Measurements from ENCODE around the gene MORN1. TPM values are rescaled to one million over a fixed set of nuclear protein-coding genes. Genes with fewer than 3 reads are reported as not detected.
"Not testable (repeated sequence)": the region's sequence is repeated elsewhere in the genome, so short reads cannot be mapped to it uniquely, and the experiment has no call there.

MORN1 gene
- total RNA-seq, 1 experiment from 2014 or later, result 5.4 TPM

DNA sequence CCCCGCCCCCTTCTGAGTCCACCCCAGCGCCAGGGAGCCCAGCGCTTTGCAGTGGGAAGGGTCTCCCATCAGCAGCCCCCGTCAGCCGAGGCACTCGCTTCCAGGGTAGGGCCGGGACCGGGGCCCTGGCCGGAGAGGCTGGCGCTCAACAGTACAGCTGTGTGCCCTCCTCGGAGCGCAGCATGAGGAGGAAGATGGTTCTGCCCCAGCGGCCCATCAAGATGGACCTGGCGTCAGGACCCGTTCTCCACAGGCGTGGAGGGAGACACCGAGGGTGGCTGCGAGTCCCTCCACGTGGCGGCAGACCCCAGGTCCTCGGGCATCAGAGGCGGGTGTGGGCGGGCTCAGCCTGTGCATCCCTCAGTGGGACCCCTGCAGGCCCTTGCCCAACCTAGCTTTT is 54.3 kb downstream of the MORN1 start:
- DNase-seq (ENCODE audit: low spot score), result no peak

- DNase-seq (ENCODE audit: low spot score), result no peak
These were observed 54.9 kb downstream of the MORN1 start for GRCh38 chr1:2336499-2336898.

DNA sequence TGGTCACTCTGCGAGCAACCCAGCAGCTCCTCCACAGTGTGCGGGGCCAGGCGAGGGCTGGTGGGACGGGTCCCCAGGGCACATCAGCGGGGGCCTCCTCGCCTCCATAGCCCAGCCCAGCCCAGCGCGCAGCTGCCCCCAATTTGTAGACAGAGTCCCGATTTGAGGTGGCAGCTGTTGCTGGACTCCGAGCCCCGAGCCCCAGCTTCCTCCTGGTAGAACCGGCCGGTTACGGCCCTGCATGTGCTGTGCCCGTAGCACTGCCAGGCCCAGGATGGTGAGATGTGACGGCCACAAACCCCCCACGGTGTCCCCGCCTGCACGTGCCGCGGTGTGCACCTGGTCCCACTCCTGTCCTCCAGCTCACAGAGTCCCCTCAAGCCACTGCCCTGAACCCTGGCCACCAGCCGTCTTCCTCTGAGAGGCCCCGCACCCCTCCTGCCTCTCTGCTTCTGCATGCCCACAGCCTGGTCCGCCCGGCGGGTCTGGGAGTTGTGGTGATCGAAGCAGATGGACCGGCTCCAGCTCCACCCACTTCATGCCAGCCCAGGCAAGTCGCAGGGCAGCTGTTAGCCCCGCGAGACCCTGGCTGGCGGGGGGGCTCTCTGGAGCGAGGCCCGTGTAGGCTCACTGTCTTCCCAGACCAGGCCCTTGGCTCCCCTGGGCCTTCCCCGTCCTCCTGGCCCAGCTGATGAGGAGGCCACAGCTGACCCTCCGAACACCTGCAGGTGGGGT is 55.5 kb downstream of the MORN1 start:
- no peak for DNase-seq (ENCODE audit: low spot score)

DNA sequence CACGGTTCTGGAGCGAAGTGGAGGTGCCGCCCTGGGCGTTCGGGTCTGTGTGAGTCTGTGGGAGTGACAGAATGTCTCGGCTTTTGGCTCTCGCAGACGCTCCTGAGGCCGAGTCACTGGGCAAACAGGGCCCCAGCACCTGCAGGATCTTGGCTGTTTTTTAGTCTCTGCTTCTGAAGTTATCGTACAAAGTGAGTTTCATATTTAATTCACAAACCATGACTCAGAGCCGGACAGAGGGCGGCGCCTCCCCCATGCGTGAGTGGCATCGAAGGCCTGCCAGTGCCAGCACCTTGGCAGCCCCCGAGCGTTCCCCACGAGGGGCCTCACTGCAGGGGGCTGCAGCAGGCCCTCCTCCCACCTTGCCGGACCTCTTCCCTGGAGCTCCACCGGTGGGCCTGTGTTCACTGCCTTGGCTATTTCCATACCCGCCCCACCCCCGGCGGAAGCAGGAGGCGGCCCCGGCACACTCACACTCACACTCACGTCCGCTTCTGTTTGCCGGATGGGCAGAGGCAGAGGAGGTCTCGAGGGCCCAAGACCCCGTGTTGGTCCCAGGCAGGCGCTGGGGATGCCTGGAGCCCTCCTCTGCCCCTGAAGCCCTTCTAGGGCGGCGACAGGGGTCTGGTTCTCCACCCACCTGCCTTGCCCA is 56.3 kb downstream of the MORN1 start:
- no peak for DNase-seq (ENCODE audit: low spot score)

GRCh38 chr1:2334366-2334765 is 57.0 kb downstream of the MORN1 start:
- DNase-seq (ENCODE audit: low spot score), result no peak

DNA sequence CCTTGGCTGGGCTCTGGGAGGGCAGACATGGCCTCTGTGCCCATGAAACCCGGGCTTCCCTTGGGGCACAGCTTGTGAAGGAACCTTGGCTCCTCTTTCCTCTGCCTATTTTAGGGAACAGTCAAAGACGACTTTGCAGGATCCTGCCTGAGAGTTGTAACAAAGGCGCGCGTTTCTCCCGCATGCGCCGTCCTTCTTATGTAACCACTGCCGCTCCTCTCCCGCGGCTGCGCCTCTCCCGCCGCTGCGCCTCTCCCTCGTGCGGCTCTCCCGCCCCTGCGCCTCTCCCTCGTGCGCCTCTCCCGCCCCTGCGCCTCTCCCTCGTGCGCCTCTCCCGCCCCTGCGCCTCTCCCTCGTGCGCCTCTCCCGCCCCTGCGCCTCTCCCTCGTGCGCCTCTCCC is 59.8 kb downstream of the MORN1 start:
- not testable (repeated sequence) for DNase-seq (ENCODE audit: low spot score)

DNA sequence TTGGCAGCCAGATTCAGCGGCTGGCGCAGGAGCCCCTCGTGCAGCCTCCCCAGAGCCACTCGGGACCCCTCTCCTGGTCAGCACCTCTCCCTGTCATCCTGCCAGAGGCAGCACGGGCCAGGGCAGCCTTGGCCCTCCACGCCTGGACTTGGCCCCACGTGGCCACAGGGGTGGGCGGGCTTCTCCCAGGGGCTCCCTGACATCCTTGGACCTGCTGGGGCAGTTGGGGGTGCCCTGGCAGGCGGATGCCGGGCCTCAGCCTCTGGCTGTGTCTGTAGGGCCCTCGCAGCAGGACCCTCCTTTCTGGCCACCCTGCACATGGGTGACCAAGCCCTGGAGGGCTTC is 60.2 kb downstream of the MORN1 start:
- DNase-seq (ENCODE audit: low spot score), result no peak

GRCh38 chr1:2330519-2331199 is 60.7 kb downstream of the MORN1 start:
- no peak for DNase-seq (ENCODE audit: low spot score)

GRCh38 chr1:2330035-2330434 is 61.3 kb downstream of the MORN1 start:
- no peak for DNase-seq (ENCODE audit: low spot score)

DNA sequence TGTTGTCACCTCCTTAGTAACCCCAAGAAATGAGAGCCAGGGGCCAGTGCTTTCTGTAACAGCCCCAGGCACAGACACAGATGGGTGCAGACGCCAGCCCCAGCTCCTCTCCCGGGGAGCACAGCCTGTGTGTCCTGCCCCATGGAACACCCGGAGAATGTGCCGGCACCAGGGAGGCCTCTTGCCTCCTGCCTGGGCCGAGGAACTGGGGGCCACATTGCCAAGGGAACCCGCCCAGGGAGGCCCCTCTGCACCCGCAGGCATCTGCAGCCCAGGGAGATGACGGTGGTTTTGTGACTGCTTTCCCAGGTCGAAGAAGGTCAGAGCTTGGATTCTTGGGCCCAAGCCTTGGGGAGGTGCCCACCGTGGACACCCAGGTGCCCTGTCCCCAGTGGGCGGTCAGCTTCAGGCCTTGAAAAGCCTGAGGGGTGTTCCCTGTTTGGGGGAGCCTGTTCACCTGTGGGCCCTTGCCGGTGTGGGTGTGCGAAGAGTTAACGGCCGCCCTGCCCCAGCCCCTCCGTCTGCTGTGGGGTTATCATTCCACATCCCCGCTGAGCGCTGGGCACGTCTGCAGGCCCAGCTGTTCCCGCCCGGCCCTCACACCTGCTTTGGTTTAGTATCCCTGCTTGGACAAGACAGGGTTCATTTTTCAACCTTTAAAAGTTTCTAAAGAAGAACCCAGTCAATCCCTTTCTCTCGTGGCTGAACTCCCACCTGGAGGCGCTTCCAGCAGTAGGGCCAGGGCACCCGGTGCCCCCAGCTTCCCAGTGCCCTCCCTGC is 62.5 kb downstream of the MORN1 start:
- DNase-seq (ENCODE audit: low spot score), result no peak

- no peak for DNase-seq (ENCODE audit: low spot score)
These were observed 63.5 kb downstream of the MORN1 start for GRCh38 chr1:2327841-2328240.

- DNase-seq (ENCODE audit: low spot score), result not testable (repeated sequence)
These were observed 64.2 kb downstream of the MORN1 start for GRCh38 chr1:2327162-2327561.

DNA sequence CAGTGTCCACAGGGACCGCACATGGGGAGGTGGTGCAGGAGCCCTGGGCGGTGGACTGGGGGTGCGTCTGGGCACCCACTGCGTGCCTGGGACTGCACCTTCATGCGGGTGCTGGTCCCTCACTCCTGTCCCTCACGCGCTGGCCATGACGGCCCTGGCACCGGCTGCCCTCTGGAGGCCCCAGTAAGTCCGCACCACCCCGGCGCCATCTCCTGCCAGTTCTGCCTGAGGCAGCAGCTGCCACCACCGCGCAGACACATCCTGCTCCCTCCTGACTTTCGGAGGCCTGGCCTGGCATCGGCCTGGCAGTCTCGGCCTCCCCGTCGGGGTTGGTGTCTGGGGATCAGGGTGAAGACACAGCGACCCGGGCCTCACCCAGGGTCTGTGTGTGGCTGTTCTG is 64.8 kb downstream of the MORN1 start:
- no peak for DNase-seq (ENCODE audit: low spot score)

DNA sequence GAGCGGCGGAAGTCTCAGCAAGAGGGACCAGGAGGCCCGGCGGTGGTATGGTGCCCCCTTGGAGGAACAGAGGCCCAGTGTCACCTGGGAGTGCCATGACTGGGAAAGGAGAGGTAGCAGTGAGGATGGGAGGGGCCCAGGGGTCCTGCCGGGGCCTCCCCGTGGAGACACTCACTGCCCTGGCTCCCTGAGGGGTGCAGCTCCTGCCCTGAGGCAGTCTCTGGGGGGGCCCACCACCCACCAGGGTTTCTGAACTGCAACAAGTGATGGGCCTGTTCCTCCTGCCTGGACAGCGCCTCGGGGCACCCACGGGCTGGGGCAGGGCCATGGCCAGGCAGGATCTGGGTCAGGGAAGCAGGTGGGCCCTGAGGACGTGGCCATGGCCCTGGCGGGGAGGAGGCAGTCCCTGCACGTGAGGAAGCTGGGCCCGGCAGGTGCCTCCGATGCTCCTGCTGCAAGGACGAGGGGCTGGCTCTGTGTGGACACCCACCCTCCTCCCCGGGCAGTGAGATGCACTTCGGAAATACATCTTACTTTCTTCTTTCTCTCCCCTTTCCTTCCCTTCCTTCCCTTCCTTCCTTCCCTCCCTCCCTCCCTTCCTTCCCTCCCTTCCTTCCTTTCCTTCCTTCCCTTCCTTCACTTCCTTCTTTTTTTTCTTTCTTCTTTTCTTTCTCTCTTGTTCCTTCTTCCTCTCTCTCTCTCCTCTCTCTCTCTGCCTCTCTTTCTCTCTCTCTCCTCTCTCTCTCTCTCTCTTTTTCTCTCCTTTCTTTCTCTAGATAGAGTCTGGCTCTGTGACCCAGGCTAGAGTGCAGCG is 66.6 kb downstream of the MORN1 start:
- no peak for DNase-seq (ENCODE audit: low spot score)

- DNase-seq (ENCODE audit: low spot score), result no peak
These were observed 67.8 kb downstream of the MORN1 start for GRCh38 chr1:2323451-2323974.

- DNase-seq (ENCODE audit: low spot score), result no peak
These were observed 68.7 kb downstream of the MORN1 start for GRCh38 chr1:2322581-2323211.

GRCh38 chr1:2322065-2322571 is 69.2 kb downstream of the MORN1 start:
- no peak for DNase-seq (ENCODE audit: low spot score)

DNA sequence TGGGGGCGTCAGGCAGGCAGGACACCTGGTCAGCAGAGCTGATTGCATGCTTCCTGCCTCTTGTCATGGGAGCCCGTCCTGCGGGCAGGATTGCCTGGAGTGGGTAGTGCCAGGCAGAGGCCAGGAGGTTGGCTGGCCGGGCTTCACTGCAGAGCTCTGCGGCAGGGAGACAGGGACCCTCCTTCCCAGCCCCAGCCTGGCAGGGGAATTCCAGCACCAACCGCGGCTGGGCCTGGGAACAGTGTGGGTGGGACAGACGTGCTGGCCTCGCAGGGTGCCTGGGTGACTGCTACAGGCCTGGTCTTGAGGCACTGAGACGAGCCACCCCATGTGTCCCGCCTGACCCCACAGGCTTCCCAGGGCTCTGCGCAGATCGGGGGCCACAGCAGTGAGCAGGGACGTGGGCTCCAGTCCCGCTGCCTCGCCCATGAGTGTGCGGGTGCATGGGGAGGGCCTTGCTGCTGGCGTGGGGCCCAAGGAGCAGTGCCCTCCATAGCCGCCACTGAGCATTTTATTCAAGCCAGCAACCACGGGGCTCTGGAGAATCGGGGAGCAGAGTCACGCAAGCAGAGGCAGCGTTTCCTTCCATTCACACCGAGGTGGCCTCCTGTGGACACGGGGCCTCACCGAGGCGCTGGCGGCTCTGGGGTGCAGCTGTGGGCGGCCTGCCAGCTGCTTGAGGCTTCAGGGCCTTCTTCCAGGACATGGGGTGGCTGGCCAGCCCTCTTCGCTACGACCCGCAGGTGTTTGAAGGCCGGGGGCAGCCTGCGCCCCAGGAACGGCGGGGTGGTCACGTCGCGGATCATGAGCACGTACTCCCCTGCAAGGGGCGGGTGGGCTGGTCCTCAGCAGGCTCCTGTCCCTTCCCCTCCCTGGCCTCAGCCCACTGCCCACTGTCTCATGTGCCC is 70.3 kb downstream of the MORN1 start:
- DNase-seq (ENCODE audit: low spot score), result no peak

GRCh38 chr1:2320006-2320405 is 71.3 kb downstream of the MORN1 start:
- no peak for DNase-seq (ENCODE audit: low spot score)
